Inflammatory macrophage (primary cell): ENCODE measurements around the gene NEK7.
"Not testable (repeated sequence)": the region's sequence is repeated elsewhere in the genome, so short reads cannot be mapped to it uniquely, and the experiment has no call there.

Experiments used
- DNase-seq, 2 donors: peaks; one replicate each; pipeline ENCODE4 v3.0.0-alpha.2; 2020 to 2022

The NEK7 gene

DNA sequence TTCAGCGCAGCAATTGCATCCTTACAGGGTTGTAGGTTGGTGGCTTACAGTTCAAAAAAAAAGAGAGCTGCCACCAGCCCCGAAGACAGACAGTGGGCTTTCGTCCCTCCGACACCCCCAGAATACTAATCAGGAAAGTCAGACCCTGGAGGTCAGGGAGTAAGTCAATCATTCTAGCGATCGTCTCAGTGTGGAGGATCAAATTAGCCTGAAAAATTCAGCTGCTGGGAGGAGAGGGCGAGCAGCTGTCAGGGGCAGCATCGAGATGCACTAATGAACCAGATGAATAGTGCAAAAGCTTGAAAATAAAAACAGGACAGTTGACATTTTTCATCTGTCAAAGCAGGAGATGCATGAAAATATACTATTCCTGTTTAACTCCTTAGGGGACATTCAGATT lies 138.4 kb downstream of the NEK7 start:
- DNase-seq, result no peak

DNA sequence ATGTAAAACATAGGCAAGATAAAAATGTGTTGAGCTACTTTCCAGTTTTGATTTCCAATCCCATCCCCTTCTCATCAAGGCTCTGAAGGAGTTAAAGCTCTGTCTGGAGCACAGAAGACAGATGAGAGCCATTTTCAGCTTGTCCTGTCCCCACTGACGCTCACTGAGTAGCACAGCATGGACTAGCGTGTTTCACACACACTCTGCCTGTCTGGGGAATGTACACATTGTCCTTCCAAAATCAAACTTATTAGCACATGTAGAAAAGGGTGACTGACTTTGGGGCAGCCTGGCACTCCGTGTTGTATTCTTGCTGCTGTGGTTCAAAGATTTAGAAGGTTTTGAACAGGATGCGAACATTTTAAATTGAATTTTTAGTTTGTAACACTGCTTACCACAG lies 139.2 kb downstream of the NEK7 start:
- DNase-seq, result no peak

DNA sequence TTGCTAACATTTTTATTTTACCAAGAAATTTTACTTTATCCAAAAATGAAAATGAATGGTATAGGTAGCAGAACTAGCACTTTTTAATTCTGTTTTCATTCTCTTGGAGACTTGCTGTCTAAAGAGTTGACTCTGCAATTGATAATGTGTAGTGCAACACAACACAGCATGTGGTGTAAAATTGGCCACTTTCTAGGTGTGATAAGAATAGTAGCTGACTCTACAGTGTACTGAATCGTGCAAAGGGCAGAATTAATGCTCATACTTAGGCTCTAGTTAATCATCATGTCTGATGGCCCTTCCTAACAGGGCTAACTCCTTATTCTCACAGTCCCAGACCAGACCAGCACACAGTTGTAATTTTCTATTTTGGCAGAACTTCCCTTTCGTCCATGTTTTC lies 140.5 kb downstream of the NEK7 start:
- DNase-seq, result no peak

DNA sequence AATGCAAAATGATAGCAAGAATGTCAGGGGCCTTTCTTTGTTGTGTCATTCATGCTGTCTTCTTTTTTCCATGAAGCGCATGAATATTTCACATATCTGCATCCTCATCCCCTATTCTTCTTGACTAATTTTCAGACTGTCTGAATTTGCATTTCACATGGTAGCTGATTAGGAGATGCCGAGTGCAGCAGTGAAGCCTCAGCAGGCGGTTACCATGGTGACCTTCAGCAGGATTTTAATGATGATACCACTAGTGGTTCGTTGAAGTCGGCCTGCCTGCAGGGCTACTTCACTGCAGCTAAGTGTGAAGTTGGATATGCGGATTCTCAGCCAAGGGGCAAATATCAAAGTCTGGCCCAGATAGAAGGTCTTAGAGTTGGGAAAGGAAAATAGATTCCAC lies 141.8 kb downstream of the NEK7 start:
- no peak for DNase-seq

DNA sequence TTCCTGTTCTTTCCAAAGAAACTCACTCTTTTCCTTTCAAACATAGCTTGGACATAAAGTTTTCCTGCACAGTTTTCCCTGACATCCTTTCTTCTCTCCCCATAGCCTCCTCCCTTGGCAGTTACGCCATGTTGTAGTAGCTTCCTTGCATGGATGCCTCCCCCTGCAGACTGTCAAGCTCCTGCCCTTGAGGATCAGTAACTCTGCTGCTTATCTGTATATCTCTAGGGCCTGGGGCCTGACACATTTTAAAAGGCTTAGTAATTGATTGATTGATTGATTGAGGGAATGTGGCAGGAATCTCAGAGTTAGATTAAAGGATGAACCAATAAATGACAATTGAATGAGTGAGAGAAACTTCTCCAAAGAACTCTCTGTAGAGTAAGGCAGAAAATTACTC lies 143.7 kb downstream of the NEK7 start:
- no peak for DNase-seq

DNA sequence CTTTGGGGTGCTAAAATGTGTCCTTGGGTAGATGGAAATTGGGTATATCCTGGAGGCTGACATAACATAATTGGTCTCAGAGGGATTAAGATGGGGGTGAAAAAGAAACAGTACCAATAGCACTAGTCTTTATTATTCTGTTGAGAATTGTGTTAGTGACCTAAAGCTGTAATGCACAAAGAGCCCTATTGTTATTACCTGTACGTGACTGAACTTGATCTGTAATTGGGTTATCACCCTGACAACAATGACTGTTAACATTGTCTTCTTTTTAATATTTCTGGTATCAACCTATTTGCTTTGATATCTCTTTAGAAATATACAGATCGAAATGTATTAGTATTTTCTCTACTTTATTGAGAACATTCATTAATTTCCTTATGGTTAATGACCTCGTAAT lies 147.6 kb downstream of the NEK7 start:
- DNase-seq, result no peak

DNA sequence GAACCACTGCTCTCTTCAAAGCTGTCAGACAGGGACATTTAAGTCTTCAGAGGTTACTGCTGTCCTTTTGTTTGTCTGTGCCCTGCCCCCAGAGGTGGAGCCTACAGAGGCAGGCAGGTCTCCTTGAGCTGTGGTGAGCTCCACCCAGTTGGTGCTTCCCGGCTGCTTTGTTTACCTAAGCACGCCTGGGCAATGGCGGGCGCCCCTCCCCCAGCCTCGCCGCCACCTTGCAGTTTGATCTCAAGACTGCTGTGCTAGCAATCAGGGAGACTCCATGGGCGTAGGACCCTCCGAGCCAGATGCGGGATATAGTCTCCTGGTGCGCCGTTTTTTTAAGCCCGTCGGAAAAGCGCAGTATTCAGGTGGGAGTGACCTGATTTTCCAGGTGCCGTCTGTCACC lies 158.0 kb downstream of the NEK7 start:
- not testable (repeated sequence) for DNase-seq

DNA sequence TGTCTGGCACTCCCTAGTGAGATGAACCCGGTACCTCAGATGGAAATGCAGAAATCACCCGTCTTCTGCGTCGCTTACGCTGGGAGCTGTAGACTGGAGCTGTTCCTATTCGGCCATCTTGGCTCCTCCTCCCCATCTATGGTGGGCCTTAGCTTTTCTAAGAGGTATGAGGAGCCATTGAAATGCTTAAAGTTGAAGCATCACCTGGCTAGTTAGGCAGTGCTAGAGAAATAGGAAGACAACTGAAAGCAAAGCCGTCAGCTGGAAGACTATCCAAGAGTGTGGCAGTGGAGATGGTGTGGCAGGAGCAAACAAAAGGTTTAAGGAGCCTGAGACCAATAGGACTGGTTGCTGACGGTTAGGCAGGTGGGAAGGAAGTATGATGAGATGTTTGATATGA lies 158.5 kb downstream of the NEK7 start:
- not testable (repeated sequence) for DNase-seq

DNA sequence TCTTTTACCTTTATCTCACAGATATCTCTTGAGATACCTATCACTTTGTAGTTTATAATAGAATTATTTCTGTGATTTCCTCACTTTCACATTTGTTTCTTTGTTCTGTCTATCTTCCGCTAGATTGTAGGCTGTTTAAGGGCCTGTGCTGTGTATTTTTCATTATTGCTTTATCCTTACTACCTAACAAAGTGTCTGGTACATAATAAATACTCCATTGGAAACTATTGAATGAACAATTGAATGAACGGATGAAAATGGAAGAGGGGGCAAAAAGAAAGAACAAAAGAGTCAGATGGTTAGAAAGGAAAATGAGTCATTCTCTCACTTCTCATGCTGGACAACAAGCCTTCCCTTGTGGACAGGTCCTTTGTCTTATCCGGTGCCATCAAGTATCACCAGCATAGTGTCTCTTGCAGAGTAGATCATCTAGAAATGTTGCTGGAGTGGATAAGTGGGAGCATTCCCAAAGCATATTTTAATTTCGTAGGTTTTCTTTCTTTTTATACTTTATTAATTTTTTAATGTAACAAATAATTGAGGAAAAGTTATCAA lies 159.8 kb downstream of the NEK7 start:
- no peak for DNase-seq

DNA sequence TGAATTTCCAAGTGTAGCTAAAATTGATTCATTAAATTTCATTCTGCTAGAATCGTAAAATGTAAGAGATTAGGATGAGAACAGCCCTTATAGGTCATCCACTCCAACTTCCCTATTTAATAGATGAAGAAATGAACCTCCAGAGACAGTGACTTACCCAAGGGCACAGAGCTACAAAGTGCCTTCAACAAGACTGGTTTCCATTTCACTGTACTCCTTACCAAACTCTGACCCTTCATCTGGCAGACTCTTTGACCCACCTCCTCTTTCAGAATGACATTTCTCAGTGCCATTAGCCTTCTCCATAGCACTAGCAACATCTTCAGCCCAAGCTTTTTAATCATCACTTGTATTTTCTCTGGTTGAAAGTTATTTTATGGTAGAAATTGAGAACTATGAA lies 161.3 kb downstream of the NEK7 start:
- peak; percentile 11 to 31 for DNase-seq

DNA sequence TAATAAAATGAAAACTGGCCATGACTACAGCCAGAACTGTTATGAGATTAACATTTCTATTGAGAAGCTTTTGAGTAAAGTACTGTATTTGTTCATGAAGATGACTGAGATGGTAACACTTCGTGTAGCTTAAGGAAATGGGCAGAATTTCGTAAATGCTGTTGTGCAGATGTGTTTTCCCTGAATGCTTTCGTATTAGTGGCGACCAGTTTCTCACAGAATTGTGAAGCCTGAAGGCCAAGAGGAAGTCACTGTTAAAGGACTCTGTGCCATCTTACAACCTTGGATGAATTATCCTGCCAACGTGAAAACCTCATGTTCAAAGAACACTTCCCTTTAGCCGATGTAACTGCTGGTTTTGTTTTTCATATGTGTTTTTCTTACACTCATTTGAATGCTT lies 164.0 kb downstream of the NEK7 start:
- DNase-seq, result peak; percentile 8 to 29

DNA sequence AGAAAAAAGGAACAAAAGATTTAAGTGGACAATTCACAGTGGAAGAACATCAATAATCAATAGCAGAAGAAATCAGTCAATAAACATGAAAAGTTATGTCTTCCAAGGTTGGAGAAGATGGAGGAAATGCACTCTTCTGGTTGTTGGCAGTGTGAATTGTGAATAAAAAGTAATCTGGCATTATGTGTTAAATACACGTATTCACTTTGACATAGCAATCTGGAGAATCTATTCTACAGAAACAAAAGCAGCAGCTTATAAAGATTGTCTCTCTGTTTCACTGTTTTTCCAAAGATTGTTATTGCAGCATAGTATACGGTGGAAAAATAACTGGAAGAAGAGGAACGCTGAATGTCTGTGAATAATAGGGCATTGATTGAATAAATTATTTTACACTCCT lies 169.4 kb downstream of the NEK7 start:
- no peak for DNase-seq

DNA sequence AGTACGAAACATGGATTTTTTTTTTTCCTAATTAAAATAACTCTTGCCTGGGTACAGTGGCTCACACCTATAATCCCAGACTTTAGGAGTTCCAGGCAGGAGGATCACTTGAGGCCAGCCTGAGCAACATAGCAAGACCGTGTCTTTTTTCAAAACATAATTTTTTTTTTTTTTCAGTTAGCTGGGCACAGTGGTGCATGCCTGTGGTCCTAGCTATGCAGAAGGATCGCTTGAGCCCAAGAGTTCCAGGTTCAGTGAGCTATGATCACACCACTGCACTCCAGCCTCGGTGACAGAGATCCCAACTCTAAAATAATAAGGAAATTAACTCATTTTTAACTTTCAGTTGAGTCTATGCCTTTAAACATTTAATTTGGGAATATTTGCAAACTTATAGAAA lies 170.1 kb downstream of the NEK7 start:
- DNase-seq, result no peak

DNA sequence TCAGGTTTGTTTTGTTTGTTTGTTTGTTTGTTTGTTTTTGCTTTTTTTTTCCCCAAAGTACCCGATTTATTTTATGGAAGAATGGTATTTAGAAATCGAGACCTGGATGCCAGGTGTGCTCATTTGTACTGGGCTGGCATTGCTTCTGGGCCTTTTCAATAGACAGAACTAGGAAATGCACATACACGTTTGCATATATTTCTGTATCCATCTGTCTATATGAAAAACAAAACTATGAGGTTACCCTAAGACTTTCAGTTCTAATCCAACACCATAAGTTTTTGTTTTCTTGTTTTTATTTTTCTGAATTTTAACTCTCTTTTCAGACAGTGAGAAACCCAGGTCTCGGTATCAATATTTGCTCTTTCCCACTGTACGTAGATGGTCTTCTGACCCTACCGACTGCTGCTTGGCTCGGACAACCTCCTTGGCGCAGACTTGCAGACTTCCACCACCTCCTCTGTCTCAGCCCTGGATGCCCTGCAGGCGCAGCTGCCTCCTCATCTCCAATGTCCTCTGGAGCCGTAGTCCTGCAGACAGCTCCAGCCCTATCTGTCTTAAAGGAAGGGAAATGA lies 171.7 kb downstream of the NEK7 start:
- DNase-seq, result no peak

DNA sequence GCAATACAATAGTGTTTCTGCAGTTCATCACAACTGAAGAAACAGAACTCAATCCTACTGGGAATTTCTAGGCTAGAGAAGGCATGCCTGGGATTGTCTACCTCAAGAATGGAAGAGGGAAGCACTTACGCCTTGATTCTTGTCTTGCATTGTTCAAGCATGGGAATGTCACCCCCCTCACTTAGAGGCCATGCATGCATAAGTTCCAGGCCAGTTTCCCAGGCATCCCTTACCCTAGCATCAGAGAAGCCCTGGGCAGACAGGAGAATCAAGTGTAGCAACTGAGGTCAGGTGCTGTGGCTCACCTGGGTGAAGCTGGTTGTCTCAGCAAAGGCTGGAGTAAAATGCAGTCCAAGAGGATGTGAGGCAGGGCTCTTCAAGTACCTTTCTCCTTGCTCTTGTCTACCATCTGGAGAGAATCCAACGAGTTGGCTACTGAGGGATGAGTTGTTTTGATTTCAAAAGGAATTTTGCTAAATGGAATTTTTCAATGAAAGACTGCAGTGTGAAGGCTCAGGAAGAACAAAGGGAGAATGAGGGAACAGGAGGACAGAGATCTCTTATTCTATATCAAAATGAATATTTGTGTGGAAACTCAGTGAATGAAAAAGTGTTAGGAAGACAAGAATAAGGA lies 174.3 kb downstream of the NEK7 start:
- DNase-seq, result no peak

DNA sequence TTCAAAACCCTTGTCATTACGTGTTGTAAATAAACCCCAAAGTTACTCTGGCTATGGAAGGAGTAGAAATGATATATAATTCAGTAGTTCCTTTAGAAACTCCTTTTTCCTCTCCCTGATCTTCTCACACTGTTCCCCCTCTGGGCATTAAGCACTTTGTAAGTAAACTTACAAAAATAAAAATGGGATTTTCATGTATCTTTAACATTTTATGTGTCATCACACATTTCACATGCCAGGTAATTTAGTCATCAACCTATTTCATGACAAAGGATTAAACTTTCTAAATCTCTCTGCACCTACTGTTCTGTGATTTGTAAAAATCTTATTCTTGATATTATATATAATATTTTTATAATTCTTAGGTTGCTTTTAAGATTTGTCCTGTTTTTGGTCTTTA lies 176.9 kb downstream of the NEK7 start:
- DNase-seq, result no peak

DNA sequence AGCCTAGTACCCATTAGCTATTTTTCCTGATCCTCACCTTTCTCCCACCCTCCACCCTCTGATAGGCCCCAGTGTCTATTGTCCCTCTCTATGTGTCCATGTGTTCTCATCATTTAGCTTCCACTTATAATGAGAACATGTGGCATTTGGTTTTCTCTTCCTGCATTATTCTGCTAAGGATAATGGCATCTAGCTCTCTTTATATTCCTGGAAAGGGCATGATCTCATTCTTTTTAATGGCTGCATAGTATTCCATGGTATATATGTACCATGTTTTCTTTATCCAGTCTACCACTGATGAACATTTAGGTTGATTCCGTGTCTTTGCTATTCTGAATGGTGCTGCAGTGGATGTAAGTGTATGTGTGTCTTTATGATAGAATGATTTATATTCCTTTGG lies 178.9 kb downstream of the NEK7 start:
- no peak for DNase-seq

DNA sequence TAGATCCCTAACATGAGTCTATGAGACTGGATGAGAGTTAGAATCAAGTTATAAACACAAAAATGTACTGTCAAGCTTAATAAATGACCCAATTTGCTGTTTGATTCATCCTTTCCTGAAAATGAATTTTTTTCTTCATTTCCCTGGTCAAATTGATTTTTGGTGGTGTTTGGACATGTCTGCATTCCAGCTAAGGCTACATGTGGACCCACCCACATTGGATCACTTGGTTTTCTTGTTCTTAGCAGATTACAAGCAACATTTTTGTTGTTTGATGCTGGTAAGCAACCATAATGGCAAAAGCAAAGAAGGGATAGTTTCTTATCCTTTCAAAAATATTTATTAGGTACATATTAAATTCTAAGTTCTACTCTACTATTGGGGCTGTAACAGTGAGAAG lies 181.1 kb downstream of the NEK7 start:
- DNase-seq, result no peak

DNA sequence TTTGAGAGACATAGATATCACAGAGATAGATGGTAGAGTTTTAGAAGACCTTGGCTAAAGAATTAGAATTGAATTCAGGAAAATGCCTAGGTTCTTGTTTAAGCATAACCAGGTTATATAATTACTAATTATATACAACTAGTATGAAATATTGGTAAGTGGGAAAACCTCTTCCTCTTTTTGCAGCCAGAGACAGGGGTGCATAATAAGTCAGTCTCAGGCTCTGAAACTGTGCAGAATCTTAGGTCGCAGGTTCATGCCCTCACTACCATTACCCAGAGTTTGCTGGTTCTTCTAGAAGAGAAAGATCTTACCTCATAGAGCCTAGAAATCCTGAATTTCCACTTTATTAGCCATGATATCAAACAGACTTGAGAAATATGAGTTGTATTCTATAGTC lies 183.3 kb downstream of the NEK7 start:
- no peak for DNase-seq

DNA sequence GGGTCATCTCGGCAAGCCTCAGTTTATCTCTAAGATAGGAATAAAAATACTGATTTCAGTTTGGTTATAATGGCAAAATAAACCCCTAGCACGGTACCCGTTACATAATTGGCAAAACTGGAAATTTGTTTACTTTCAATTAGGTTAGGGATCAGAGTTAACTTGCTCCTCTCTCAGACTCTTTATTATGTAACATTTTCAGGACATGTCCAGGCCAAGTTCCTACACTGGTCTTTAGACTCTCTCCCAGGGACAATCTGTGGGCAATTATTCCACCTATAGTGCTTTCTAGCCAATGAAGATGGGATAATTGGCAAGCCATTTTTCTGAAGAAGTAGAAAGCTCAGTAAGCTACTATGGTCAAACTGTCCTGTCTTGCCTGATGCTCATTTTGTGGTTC lies 189.4 kb downstream of the NEK7 start:
- DNase-seq, result no peak

DNA sequence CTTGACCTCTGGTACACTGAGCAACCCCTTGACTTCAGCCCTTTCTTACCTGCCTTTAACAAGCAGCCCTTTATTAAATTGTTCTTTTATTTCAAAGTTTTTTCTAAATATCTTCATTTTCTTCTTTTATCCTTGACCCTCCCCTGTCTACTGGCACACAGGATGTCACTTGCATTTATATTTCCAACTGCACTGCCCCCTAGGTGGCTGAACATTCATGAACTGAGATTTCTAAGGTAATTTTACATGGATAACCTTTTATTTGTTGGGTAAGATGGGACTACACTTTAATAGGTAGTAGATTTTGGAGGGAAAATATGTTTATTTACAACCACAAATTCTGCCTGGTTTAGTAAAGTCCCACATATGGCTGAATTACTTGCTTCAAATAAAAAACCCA lies 193.7 kb downstream of the NEK7 start:
- DNase-seq, result no peak

DNA sequence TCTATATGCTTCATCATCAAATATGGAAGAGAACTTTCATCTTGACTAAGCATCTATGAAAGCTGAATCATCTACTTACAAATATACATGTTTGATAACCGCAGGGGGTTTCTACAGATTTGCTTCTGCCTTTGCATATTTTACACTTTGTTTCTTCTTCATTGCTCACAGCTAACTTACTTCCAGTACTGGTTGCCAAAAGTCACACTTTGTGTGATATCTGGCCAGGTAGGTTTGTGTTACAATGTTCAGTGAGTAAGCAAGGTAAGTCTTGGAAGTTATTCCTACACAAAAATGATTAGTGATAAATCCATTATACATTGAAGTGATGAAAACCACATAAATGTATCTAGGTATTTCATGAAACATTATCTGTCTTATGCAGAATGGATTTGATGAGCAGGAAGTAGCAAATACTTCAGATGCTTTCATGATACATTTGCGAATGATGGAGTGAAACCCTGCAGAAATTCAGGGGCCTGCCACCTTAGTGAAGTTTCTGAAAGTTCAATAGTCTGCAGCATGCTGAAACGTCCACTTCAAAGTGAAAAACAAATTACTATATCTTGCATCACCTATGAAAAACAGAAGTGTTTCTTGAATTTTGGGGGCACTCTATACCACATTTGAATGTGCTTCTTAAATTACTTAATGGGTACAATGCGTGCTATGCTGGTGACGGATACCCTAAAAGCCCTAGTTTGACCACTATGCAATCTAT lies 196.3 kb downstream of the NEK7 start:
- DNase-seq, result no peak

DNA sequence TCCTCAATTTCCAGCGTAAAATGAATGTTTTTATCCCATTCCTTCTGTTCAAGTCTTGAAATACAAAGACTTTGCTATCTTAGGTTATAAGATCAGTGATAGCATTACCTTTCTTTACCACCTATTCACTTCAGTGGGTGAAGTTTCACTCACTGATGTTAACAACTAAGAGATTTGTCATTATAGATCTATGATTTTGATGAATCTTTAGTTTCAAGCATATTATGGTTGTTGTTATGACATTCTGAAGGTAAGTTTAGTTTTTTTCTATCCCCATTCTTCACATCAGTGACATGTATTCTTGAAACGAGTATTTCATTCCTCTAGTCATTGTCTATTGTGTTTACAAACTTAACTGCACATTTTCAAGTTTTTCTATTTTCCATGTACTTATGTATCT lies 201.1 kb downstream of the NEK7 start:
- no peak for DNase-seq

DNA sequence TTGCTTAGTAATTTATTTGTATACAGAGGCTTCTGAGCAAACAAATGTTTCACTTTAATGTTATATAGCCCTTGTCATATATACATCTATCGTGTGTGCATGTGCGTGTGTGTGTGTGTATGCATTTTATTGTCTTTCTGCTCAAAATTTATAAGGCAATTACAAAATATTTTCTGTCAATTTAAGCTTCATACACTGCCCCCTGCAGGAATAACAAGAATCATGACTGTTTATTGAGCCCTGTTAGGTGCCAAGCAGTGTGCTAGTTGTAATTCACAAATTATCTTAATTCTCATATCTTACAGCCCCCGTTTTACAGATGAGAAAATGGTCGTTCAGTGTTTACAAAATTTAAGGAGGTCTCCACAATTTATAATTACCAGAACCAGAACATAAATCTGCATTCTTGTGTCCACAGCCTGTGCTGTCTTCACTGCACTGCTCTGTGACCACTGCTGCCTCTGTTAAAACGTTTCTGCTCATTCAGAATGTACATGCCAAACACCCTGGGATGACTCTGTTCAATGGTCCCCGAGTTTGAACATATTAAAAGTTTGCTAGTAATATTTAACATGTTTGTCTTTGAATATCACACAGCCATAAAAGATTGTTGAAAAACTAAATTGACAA lies 202.3 kb downstream of the NEK7 start:
- peak in 1 of 2 donors; percentile 18 for DNase-seq
